ENCODE results near the gene AHCYL2.

Gene AHCYL2

DNA sequence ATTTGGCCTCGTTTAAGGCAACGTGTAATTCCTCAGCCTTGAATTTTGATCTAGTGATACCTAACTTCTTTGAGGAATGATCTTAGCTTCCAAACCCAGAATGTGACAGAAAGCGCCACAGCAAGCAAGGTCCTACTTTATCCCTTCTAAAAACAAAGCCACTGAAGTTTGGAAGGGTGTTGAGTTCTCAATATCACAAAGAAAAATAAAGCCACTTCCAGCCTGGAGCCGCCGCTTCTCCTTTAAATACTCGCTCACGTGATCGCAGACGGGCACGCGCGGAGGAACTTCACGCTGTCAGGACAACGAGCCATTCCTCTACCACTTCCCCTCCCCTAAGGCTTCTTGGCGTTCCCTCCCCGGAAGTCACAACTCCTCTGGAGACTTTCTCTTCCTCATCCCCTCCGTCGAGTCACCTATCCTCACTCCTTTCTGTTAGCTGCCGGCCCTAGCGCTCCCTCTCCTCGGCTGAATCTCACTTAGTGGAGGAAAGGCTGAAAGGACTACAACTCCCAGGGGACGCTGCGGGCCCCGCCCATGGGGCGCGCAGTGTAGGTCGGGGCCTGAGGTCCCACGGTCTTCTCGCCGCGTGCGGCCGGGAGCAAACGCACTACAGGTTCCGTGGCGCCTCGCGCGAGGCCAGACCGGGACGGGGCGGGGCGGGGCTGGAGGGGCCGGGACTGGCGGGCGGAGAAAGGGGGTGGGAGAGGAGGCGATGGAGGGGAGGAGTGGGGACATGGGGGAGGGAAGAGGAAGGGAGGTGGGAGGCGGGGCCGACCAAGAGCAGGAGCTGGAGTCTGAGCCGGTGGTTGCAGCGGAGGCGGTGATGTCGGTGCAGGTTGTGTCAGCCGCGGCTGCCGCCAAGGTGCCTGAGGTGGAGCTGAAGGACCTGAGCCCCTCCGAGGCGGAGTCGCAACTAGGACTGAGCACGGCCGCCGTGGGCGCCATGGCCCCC is at the start of gene AHCYL2:
TSS of gene AHCYL2 (plus strand) at position 780 of the 955 bp plus-strand sequence.
- peak; percentile 97 for DNase-seq (ENCODE audit: low read depth)

DNA sequence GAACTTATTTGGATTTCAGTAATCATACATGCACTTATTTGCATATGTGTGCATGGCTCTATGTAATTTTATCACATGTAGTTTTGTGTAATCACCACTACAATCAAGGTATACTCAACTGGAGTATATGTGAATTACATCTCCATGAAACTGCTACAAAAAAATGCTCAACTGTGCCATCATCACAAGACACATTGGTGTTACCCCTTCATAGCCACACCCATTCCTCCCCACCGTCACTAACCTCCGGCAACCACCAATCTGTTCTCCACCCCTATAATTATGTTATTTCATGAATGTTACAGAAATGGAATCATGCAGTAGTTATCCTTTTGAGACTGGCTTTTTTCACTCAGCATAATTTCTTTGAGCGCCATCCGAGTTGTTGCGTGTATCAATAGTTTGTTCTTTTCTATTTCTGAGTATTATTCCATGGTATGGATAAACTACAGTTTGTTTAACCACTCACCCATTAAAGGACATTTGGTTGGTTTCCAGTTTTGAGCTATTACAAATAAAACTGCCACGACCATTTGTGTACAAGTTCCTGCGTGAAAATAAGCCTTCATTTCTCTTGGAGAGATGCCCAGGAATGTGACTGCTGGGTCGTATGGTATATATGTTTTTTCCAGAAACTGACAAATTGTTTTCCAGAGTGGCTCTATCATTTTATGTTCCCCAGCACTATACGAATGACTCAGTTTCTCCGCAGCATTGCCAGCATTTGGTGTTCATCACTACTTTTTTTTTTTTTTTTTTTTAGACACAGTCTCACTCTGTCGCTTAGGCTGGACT is 47.7 kb upstream of the AHCYL2 start:
- no peak for DNase-seq (ENCODE audit: low read depth)

DNA sequence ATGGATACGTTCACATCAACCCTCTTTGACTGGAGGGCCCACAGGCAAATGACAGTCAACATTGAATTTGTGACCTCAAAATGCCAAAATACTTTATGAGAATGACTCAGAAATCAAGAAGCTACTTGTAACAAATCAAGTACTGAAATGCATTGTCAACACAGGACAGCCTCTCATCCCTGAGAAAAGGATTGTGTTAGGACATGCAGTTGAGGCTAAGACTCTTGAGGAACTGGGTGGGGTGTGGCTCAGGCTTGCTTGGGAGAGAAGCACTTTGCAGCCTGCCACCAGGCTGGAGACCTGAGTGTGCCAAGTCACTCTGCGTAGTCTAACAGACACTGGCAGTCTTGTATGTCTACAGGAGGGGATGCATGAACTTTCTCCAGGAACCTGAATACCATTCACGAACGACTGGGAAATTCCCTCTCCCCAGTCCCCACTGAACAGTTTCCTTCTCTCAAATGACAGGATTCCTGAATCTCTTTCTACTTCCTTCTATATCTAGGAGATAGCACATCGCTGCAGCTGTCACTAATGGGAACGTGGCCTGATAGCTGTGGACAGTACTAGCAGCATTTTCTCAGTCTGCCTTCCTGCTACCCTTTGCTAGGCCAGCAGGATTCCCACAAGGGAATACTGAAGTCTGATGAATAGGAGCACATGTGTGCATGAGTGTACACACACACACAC is 39.7 kb upstream of the AHCYL2 start:
- DNase-seq (ENCODE audit: low read depth): no peak

DNA sequence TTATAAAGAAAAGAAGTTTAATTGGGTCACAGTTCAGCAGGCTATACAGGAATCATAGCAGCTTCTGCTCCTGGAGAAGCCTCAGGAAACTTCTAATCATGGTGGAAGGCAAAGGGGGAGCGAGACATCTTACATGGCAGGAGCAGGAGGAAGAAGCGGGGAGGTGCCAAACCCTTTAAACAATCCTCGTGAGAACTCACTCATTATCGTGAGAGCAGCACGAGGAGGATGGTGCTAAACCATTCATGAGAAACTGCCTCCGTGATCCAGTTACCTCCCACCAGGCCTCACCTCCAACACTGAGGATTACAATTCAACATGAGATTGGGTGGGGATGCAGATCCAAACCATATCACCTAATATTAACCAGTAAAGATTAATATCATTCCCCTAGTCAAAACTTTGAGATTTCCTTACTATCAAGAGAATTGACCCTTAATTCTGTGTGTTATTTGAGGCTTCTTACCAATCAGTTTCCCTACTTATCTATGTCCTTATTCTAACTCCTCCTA is 38.0 kb upstream of the AHCYL2 start:
- no peak for DNase-seq (ENCODE audit: low read depth)

DNA sequence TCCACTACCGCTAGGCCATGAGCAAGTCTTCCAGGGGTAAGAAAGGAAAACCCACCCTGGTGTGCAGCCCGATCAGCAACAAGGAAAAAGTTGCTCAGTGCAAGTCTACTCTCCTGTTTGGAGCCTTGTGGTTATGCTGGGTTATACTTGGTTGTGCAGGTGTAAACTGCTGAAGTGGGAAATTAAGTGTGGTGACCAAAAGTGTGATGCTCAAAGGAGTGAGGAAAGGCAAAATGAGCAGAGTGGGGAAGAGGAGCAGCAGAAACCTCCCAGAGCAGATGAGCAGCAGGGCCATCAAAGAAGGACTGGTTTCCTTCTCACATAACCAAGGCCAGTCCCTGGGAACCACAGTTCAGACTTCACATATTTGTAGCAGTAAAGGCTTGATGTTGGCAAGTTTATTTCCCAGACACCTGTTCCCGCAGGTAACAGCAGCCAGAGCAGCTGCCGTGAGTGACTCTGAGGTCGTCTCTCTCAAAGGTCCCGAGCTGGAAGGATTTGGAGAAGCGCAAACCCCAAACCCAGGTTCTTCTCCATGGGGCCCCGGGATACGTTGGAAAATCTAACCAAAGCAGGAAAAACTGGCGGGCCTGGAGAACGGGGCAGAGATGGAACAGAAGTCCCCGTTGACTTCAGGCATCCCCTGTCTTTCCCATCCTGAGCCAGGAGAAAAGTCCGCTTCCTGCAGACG is 37.0 kb upstream of the AHCYL2 start:
- no peak for DNase-seq (ENCODE audit: low read depth)

DNA sequence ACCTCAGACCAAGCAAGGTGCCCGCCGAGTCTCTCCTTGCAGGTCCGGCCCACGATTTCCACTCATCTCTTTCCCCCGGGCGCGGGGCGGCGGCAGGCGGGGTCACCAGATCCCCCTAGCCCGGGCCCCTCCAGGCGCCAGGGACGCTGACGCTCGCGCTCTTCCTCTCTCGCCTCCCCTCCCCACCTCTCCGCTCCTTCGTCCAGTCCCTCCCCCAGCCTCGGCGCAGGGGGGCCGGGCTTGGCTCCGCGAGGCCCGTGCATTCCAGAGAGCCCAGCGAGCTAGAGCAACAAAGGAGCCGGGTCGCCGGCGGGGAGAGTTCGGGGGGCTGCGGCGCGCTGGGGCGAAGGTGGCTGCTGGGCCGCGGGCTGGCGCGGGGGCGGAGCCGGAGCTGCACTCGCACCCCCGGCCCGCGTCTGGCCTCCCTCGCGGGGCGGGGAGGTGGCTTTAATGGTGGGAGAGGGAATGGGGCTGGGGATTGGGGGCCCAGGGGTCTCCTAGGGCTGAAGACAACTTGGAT is 36.4 kb upstream of the AHCYL2 start, which contains the start of gene SMO:
TSS of gene SMO (plus strand) at position 262 of the 520 bp plus-strand sequence. CDS start 519 bp downstream, outside the sequence.
- DNase-seq (ENCODE audit: low read depth): no peak

DNA sequence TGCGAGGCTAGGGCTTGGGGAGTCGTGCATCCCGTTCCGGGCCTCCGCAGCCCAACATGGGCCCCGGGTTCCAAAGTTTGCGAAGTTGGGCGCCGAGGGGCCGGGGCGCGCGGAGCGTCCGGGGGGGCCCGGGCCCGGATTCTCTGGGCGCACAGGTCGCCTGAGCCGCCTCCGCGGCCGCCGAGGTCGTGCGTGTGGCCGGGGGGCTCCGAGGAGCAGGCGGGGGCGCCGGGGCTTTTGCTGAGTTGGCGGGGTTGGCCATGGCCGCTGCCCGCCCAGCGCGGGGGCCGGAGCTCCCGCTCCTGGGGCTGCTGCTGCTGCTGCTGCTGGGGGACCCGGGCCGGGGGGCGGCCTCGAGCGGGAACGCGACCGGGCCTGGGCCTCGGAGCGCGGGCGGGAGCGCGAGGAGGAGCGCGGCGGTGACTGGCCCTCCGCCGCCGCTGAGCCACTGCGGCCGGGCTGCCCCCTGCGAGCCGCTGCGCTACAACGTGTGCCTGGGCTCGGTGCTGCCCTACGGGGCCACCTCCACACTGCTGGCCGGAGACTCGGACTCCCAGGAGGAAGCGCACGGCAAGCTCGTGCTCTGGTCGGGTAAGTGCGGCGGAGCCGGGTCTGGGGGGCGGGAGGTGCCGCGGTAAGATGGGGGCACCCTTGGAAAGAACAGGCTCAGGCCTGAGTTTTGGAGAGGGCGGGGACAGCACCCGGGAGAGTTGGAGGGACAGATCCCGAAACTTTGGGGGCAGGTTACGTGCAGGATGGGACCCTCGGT is 35.8 kb upstream of the AHCYL2 start:
- DNase-seq (ENCODE audit: low read depth): no peak

DNA sequence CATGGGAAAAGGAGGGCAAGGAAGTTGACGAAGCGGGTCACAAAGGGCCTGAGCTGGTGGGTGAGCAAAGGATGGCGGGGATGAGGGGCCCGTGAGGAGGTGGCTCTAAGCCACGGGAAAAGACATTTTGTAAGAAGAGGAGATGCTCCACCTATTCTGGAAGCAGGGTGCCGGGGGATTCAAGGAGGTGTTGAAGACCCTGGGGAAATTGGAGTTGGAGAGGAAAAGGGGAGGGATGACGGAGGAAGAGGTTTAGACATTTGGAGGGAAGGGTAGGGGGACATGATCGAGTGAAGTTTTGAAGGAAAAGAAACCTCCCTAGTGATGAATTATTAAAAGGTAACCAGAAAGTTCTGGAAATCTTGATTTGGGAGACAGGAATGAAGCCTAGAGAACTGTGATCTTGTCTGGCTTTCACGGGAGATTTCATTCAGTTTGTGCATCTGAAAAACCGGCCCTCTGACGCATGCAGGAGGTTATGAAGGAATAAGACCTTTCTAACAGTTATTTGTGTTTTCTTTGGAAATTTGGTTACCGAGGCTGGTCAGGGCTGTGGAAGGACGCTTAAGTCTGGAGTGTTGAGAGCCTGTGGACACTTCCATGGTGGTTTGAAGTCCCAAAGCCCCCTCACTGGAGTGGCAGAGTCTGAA is 35.0 kb upstream of the AHCYL2 start:
- no peak for DNase-seq (ENCODE audit: low read depth)

DNA sequence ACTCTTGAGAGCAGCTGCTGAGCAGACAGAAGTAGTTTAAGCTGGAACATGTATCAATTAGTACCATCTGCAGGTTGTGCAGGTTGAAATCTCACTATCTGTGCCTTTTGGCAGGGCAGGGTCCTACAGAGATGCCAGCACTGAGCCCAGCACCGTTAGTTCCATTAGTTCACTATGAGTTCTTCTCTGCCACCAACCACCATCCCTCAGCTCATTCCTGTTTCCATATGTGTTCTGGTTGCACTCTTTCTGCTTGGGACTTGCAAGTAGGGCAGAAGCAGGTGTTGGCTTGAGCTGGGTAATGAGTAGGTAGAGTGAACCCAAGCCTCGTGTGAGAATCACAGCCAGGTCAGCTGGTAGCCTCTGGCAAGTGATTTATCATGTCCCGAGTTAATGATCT is 33.6 kb upstream of the AHCYL2 start:
- no peak for DNase-seq (ENCODE audit: low read depth)

DNA sequence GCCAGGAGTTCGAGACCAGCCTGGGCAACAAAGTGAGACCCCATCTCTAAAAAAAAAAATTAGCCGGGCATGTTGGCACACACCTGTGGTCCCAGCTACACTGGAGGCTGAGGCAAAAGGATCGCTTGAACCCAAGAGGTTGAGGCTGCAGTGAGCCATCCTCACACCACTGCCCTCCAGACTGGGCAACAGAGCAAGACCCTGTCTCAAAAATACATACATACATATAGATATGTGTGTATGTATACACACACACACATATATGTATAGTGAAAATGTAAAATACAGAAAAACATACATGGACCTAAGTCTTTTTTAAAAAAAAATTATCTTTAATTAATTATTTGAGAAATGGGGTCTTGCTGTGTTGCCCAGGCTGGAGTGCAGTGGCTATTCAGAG is 30.9 kb upstream of the AHCYL2 start:
- no peak for DNase-seq (ENCODE audit: low read depth)

DNA sequence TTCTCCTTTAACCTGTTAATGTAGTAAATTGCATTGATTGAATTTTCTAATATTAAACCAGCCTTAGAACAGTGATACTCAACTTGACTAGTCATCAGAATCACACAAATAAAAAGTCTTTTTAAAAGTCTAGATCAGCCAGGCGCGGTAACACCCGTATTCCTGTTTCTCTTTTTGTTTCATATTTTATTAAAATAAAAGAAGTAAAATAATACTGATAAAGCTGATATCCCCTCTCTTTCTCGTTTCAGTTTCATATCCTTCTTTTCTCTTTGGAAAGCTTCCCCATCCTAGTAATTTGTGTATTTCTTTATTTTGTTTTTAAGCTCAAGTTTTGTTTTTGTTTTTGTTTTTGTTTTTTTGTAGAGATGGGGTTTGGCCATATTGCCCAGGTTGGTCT is 27.1 kb upstream of the AHCYL2 start:
- no peak for DNase-seq (ENCODE audit: low read depth)

DNA sequence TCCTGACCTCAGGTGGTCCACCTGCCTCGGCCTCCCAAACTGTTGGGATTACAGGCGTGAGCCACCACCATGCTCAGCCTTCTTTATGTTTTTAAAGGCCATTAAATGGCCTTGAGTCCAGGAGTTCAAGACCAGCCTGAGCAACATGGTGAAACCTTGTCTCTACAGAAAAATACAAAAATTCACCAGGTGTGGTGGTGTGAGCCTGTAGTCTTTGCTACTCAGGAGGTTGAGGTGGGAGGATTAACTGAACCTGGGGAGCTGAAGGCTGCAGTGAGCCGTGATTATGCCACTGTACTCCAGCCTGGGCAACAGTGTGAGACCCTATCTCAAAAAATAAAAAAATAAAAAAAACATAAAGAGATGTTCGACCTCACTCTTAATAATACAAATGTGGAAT is 25.4 kb upstream of the AHCYL2 start:
- DNase-seq (ENCODE audit: low read depth): no peak

DNA sequence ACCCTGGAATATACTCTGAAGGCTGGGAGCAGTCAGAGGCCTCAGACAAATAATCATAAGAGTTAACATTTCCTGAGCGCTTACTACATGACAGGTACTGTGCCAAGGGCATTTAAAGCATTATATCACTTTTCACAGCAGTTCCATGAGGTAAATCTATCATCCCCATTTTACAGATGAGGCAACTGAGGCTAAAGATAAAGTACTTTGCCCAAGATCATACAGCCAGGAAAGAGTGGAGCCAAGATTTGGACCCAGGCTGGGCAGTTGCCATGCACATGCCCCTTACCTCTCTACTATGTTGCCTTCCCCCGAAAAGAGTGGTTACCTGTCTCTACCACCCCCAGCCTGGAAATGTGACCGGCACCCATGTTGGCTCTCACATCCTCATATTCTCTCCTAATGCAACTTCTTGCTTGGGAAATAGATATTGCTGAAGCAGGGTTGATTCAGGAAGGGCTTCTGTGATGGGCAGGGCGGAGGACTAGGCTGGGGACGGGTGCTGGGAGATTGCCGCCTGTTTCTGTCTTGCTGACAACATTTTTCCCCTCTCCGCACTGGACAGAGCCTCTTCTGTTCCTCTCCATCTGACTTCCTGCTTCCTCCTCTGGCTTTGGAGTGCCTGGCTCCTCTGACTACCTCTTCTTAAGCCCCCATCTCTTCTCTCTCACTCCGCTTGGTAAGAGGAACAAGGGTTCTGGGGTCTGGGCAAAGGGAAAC is 22.6 kb upstream of the AHCYL2 start:
- DNase-seq (ENCODE audit: low read depth): no peak

DNA sequence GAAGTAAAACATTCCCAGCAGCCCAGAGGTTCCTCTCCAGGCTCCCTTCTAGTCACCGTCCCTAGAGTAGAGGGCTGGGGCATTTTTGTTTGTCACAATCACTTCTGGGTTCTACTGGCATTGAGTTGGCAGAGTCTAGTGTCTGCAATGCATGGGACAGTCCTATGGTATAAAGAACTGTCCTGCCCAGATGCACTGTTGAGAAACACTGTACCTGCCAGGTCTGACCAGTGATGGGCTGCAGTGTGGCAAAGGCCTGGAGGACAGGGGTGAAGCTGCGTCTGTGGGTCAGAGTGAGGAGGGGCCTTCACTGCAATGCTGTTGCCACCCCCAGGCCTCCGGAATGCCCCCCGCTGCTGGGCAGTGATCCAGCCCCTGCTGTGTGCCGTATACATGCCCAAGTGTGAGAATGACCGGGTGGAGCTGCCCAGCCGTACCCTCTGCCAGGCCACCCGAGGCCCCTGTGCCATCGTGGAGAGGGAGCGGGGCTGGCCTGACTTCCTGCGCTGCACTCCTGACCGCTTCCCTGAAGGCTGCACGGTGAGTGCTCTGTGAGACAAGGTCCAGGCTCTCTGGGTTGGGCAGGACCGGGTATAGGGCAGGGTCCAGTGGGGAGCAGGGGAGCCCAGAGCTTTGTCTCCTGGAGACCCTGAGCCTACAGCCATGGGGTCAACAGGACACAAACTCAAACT is 21.6 kb upstream of the AHCYL2 start:
- no peak for DNase-seq (ENCODE audit: low read depth)

DNA sequence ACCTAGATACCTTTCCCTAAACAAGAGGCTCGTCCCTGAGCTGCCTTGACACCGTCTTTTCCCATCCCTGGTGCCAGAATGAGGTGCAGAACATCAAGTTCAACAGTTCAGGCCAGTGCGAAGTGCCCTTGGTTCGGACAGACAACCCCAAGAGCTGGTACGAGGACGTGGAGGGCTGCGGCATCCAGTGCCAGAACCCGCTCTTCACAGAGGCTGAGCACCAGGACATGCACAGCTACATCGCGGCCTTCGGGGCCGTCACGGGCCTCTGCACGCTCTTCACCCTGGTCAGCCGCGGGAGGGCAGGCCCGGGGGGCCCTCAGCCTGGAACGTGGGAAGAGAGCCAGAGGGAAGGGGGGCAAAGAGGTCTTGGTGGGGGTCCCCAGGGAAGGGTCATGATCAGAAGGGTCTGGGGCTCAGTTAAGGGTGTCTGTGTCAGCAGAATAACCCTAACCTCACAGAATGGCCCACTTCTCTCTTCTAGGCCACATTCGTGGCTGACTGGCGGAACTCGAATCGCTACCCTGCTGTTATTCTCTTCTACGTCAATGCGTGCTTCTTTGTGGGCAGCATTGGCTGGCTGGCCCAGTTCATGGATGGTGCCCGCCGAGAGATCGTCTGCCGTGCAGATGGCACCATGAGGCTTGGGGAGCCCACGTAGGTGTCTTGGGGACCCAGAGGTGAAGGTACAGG is 19.6 kb upstream of the AHCYL2 start:
- DNase-seq (ENCODE audit: low read depth): no peak

DNA sequence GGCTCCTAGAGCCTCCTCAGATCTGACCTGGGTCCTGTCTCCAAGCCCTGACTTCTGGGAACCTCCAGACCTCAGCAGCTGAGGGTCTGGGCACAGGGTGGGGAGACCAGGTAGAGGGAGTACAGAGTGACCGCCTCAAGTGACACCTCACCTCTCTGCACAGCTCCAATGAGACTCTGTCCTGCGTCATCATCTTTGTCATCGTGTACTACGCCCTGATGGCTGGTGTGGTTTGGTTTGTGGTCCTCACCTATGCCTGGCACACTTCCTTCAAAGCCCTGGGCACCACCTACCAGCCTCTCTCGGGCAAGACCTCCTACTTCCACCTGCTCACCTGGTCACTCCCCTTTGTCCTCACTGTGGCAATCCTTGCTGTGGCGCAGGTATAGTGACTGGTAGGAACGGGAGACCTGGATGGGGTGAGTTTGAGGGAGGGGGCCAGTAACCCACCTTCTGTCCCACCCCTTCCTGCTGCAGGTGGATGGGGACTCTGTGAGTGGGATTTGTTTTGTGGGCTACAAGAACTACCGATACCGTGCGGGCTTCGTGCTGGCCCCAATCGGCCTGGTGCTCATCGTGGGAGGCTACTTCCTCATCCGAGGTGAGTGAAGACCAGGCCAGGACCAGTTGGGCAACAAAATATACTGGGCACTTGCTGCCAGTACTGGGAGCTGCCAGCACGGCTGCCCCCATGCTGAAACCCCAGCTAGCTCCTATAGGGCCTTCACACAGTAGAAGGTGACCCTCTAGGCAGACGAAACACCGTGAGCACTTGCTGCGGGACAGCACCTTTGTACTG is 18.6 kb upstream of the AHCYL2 start:
- no peak for DNase-seq (ENCODE audit: low read depth)

DNA sequence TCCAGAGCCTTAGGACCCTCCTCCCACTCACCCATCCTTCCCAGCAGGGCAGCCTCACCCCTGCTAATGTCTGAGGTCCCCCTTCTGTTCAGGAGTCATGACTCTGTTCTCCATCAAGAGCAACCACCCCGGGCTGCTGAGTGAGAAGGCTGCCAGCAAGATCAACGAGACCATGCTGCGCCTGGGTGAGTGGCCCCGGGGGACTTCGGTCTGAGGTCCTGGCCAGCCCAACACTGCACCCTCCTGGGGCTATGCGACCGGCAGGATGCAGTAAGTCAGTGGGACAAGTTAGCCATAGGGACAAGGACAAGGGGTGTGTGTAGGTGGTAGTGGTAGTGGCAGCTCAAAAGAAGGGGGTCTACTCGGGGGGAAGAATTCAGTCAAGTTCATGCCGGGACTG is 16.2 kb upstream of the AHCYL2 start:
- DNase-seq (ENCODE audit: low read depth): no peak
